ENCODE results near the gene PCSK2. TPM values are rescaled to one million over a fixed set of nuclear protein-coding genes. Genes with fewer than 3 reads are reported as not detected.

Gene PCSK2
- total RNA-seq, 4 donors from 2014 or later: under 0.01 to 0.18 (median 0.18) TPM; not detected in 1

DNA sequence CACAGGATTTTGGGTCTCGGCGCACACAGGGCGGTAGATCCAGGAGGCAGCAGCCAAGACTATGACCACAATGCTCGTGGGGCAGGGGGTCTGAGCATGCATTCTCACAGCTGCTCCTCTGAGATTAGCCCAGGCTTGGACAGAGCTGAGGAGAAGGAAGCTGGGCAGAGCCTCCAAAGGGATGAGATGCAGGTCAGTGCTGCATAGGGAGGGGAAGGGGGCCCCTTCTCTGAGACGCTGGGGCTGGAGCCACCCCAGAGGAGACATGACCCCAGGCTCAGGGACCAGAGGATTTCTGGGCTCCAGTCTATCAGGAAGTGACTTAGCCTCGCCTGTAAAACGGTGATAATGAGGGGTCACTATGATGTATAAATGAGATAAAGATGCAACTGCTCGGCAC is 210.4 kb downstream of the PCSK2 start:
- DNase-seq: no peak
- intact Hi-C loops (cut with DNase I): no loop called here
- H3K27ac ChIP-seq: no peak overlapping the region
- no peaks in the 10 kb centered on the region for H3K36me3 ChIP-seq
- TF ChIP-seq, protein P1, sequence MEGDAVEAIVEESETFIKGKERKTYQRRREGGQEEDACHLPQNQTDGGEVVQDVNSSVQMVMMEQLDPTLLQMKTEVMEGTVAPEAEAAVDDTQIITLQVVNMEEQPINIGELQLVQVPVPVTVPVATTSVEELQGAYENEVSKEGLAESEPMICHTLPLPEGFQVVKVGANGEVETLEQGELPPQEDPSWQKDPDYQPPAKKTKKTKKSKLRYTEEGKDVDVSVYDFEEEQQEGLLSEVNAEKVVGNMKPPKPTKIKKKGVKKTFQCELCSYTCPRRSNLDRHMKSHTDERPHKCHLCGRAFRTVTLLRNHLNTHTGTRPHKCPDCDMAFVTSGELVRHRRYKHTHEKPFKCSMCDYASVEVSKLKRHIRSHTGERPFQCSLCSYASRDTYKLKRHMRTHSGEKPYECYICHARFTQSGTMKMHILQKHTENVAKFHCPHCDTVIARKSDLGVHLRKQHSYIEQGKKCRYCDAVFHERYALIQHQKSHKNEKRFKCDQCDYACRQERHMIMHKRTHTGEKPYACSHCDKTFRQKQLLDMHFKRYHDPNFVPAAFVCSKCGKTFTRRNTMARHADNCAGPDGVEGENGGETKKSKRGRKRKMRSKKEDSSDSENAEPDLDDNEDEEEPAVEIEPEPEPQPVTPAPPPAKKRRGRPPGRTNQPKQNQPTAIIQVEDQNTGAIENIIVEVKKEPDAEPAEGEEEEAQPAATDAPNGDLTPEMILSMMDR (IDR thresholded peaks at IDR 0.05): no peak
- no peak for TF ChIP-seq POLR2A (IDR thresholded peaks at IDR 0.05)
- peaks cover 0 to 40% (median 0%) of the 10 kb centered on the region in 4 donors for H3K27me3 ChIP-seq
- H3K4me3 ChIP-seq: no peak overlapping the region
- 48 to 54% methylated on average over 3 to 6 of the region's 8 CpGs for WGBS, 2 donors
- no peaks in the 10 kb centered on the region for H3K9me3 ChIP-seq
- H3K4me1 ChIP-seq: no peaks in the 10 kb centered on the region

DNA sequence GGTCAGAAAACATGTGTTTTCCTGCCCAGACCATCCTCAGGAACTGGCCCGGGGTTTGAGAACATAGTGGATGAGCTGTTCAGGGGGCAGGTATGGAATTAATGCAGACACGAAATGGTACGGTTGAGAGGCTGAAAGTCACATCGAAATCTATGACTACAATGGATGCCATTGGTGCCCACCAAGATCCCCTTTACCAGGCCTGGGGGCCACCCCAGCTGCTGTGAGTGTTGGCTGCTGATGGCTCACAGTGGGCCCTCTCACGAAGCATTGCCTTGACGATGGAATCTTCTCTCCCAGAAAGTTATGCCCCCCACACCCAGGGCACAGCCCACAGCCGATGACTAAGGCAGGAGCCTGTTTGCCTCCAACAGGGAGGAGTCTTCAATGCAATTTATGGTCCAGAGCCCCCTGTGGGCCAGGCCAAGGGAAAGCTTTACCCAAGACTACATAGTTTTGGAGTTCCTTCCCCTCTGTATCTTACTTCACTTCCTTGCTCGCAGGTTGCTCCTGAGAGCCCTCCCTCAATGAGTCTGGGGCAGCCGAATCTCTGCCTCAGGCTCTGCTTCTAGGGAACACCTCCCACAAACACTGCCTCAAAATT is 211.7 kb downstream of the PCSK2 start:
- WGBS, 2 donors: 79 to 84% methylated on average over 7 to 8 of the region's 9 CpGs
- Histone ChIP-seq H3K27ac (no peak overlapping the region), H3K27me3 (peaks cover 0 to 40% (median 0%) of the 10 kb centered on the region in 4 donors), H3K4me3 (no peak overlapping the region), H3K36me3 (no peaks in the 10 kb centered on the region), H3K4me1 (no peaks in the 10 kb centered on the region), H3K9me3 (no peaks in the 10 kb centered on the region)
- intact Hi-C loops (cut with DNase I): no loop called here
- no peak for DNase-seq
- no peak for TF ChIP-seq POLR2A (IDR thresholded peaks at IDR 0.05)
- TF ChIP-seq, protein P1 (IDR thresholded peaks at IDR 0.05): no peak

DNA sequence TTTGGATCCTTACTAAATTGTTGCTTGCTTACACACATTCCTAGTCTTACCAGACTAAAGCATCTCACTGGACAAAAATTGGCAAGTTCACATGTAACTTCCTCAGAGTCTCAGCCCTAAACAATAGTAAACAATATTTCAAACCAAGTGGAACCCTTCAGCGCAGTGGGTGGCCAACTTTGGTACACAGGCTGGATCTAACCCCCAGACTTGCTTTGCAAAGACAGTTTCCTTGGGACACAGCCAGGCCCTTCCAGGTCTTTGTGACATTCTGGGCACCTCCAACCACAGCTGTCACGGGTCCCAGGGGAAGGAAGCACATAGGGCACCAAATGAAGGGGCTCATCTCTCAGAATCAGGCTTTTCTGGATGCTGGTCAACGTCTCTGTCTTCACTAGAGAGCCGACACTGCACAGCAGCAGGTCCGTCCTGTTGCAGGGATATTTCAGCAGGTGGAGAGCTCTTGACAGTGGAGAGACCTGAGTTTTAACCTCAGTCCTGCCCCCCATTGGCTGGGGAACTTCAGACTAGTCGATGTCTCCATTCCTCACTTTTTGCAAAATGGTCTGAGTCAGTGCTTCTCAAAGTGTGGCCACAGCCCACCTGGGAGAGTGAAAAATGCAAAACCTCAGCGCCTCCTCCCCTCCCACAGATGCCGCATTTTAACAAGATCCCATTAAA is 212.9 kb downstream of the PCSK2 start:
- Histone ChIP-seq H3K36me3 (no peaks in the 10 kb centered on the region), H3K9me3 (no peaks in the 10 kb centered on the region), H3K27me3 (peaks cover 0 to 43% (median 0%) of the 10 kb centered on the region in 4 donors), H3K4me3 (no peak overlapping the region), H3K27ac (no peak overlapping the region), H3K4me1 (no peaks in the 10 kb centered on the region)
- TF ChIP-seq, protein P1 (IDR thresholded peaks at IDR 0.05): no peak
- no peak for TF ChIP-seq POLR2A (IDR thresholded peaks at IDR 0.05)
- no peak for DNase-seq
- intact Hi-C loops (cut with DNase I): no loop called here
- WGBS, 2 donors: 70 to 71% methylated on average over 5 to 6 of the region's 8 CpGs

DNA sequence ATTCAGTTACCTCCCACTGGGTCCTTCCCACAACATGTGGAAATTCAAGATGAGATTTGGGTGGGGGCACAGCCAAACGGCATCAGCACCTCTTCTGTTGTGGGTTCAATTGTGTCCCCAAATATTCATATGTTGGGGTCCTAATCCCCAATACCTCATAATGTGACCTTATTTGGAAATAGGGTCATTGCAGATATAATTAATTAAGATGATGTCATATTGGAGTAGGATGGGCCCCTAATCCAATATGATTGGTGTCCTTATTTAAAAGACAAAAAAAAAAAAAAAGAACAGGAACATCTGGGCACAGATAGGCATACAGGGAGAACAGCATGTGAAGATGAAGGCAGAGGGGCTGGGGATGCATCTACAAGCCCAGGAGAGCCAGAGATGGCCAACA is 214.9 kb downstream of the PCSK2 start:
- no peaks in the 10 kb centered on the region for H3K4me1 ChIP-seq
- H3K27me3 ChIP-seq: peaks cover 0 to 52% (median 0%) of the 10 kb centered on the region in 4 donors
- H3K9me3 ChIP-seq: no peaks in the 10 kb centered on the region
- intact Hi-C loops (cut with DNase I): no loop called here
- no peaks in the 10 kb centered on the region for H3K36me3 ChIP-seq
- H3K4me3 ChIP-seq: no peak overlapping the region
- WGBS, 2 donors: 50 to 73% methylated on average over 1 of the region's 1 CpG
- TF ChIP-seq, protein P1 (IDR thresholded peaks at IDR 0.05): no peak
- TF ChIP-seq POLR2A (IDR thresholded peaks at IDR 0.05): no peak
- H3K27ac ChIP-seq: no peak overlapping the region
- DNase-seq: no peak

DNA sequence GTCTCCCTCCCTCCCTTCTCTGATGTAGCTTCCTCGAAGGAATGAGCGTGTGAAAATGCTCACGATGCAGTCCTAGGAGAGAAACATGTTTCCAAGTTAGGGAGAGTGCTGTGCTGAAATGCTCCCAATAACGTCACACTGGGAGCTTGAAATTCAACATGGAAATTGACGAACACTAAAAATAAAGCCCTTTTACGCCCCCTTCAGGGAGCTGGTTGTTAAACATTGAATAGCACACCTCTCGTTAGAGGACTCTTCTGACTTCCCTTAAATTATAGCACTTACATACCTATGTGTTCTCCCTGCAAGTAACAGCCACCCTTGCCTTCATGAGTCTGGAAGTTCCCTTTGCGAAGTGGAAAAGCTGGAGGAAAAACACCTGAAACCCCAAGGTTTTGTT is 215.7 kb downstream of the PCSK2 start:
- H3K4me1 ChIP-seq: no peaks in the 10 kb centered on the region
- no peaks in the 10 kb centered on the region for H3K9me3 ChIP-seq
- intact Hi-C loops (cut with DNase I): no loop called here
- H3K36me3 ChIP-seq: no peaks in the 10 kb centered on the region
- TF ChIP-seq, protein P1 (IDR thresholded peaks at IDR 0.05): no peak
- TF ChIP-seq POLR2A (IDR thresholded peaks at IDR 0.05): no peak
- 47 to 69% methylated on average over 8 of the region's 8 CpGs for WGBS, 2 donors
- H3K27ac ChIP-seq: no peak overlapping the region
- DNase-seq: no peak
- H3K4me3 ChIP-seq: no peak overlapping the region
- H3K27me3 ChIP-seq: peaks cover 0 to 48% (median 0%) of the 10 kb centered on the region in 4 donors

Data from esophagus squamous epithelium (tissue), 5 donors.